ENCODE data around the gene GRAP2. TPM values are rescaled to one million over a fixed set of nuclear protein-coding genes. Genes with fewer than 3 reads are reported as not detected.

Gene GRAP2
- total RNA-seq, 1 donor from 2014 or later = 4.2 TPM

- Mint-ChIP-seq H3K4me3 (no peak overlapping the region), H3K4me1 (peaks cover 41% of the 10 kb centered on the region), H3K27me3 (no peaks in the 10 kb centered on the region), H3K9me3 (no peaks in the 10 kb centered on the region), H3K36me3 (ENCODE audit: low read depth) (peaks cover 6% of the 10 kb centered on the region), H3K27ac (no peak overlapping the region)
- intact Hi-C loops (cut with micrococcal nuclease) = loop anchor here (2.0 kb wide), 1 partner anchor 16 kb away; the partner anchor contains the start of gene GRAP2
- TF ChIP-seq CTCF (IDR thresholded peaks at IDR 0.05) = no peak
- ATAC-seq (ENCODE audit: low read depth) (no peak), DNase-seq (no peak)
- ChIA-PET POLR2A (no interaction called here), CTCF (no interaction called here)
Measured at GRCh38 chr22:39916496-39916895, 15.6 kb downstream of the GRAP2 start.

GRCh38 chr22:39917197-39917643, 16.3 kb downstream of the GRAP2 start:
- ChIA-PET CTCF (no interaction called here), POLR2A (no interaction called here)
- DNase-seq (no peak), ATAC-seq (ENCODE audit: low read depth) (no peak)
- H3K27ac Mint-ChIP-seq = no peak overlapping the region
- peaks cover 6% of the 10 kb centered on the region for H3K36me3 Mint-ChIP-seq (ENCODE audit: low read depth)
- H3K27me3 Mint-ChIP-seq = no peaks in the 10 kb centered on the region
- no peaks in the 10 kb centered on the region for H3K9me3 Mint-ChIP-seq
- TF ChIP-seq CTCF (IDR thresholded peaks at IDR 0.05) = no peak
- H3K4me3 Mint-ChIP-seq = no peak overlapping the region
- intact Hi-C loops (cut with micrococcal nuclease) = loop anchor here (2.0 kb wide), 1 partner anchor 16 kb away; the partner anchor contains the start of gene GRAP2
- H3K4me1 Mint-ChIP-seq = peaks cover 41% of the 10 kb centered on the region

- Mint-ChIP-seq H3K4me1 (peaks cover 38% of the 10 kb centered on the region), H3K27me3 (no peaks in the 10 kb centered on the region), H3K9me3 (no peaks in the 10 kb centered on the region), H3K4me3 (no peak overlapping the region), H3K36me3 (ENCODE audit: low read depth) (peaks cover 6% of the 10 kb centered on the region), H3K27ac (no peak overlapping the region)
- no peak for TF ChIP-seq CTCF (IDR thresholded peaks at IDR 0.05)
- intact Hi-C loops (cut with micrococcal nuclease) = loop anchor here (2.0 kb wide), 1 partner anchor 17 kb away; the partner anchor contains the start of gene GRAP2
- CTCF ChIA-PET = no interaction called here
- no peak for ATAC-seq (ENCODE audit: low read depth)
- DNase-seq = no peak
- POLR2A ChIA-PET = no interaction called here
Measured at GRCh38 chr22:39917776-39918495, 17.1 kb downstream of the GRAP2 start.

DNA sequence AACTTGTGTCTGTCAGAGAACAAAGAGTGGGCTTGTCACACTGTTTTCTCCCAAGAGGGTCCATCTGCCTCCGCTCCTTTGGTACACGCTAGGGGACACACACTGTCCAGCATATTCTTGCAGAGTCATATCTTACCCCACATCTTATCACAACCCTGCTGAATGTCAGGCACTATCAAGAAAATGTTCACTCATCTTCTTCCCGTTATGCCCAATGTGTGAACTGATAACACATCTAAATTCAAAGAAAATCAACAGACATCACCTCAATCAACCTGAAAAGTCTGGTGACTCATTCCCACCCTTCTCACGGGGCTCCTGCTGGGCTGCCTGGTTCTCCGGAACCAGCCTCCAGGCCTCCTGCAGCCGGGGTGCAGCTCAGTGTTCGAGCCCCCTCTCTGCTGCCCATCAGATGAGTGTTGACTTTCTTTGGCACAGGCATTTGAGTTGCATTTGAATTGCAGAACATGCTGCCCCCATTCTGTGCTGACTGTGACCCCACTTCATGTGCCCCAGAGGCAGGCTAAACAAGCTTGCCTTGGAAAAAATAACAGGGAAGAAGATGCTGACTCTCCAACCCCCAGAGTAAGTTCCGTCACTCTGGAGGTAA, 19.4 kb downstream of the GRAP2 start:
- no peak for TF ChIP-seq CTCF (IDR thresholded peaks at IDR 0.05)
- Mint-ChIP-seq H3K27ac (no peak overlapping the region), H3K4me3 (no peak overlapping the region), H3K36me3 (ENCODE audit: low read depth) (peaks cover 6% of the 10 kb centered on the region), H3K4me1 (peaks cover 31% of the 10 kb centered on the region), H3K9me3 (no peaks in the 10 kb centered on the region), H3K27me3 (no peaks in the 10 kb centered on the region)
- no peak for DNase-seq
- no peak for ATAC-seq (ENCODE audit: low read depth)
- POLR2A ChIA-PET = no interaction called here
- intact Hi-C loops (cut with micrococcal nuclease) = no loop called here
- CTCF ChIA-PET = no interaction called here

DNA sequence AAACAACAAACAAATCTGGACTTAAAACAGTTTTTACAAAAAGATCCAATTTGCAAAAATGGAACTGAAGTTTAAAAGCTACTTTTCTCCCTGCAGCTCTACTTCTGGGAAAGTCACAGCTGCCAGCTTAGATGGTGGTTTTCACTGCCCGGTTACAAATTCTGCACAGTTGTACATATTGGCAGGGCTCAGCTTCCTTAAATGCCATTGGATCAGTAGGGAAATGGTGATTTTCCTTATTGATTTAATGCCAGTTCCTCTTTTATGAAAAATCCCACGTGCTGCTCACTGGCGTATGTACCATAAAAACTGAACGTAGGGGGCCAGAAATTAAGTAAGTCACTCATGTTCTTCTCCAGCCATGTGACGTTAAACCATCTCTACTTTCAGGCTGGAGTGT, 22.8 kb downstream of the GRAP2 start:
- H3K9me3 Mint-ChIP-seq = no peaks in the 10 kb centered on the region
- H3K36me3 Mint-ChIP-seq (ENCODE audit: low read depth) = peaks cover 9% of the 10 kb centered on the region
- H3K4me1 Mint-ChIP-seq = peaks cover 27% of the 10 kb centered on the region
- H3K27me3 Mint-ChIP-seq = no peaks in the 10 kb centered on the region
- no peak for ATAC-seq (ENCODE audit: low read depth)
- H3K4me3 Mint-ChIP-seq = no peak overlapping the region
- intact Hi-C loops (cut with micrococcal nuclease) = no loop called here
- DNase-seq = no peak
- H3K27ac Mint-ChIP-seq = no peak overlapping the region
- no peak for TF ChIP-seq CTCF (IDR thresholded peaks at IDR 0.05)
- ChIA-PET CTCF (no interaction called here), POLR2A (no interaction called here)

All from activated B cell treated with CpG ODN at 0.5 μM for 24 hours (primary cell).